K562 (cell line): Measurements from ENCODE around the gene EFHD2. TPM values are rescaled to one million over a fixed set of nuclear protein-coding genes. Genes with fewer than 3 reads are reported as not detected.

Experiments used
- ATAC-seq: fragments of 200-7000 bp; cut with Tn5 transposase; 3 replicates; pipeline ENCODE4 v1.9.1; 2020; ENCODE audit warnings: moderate library complexity
- BruUV-seq: library from RNA; stranded (reverse); fragments of 400-500 nt; replicated peaks from 2 replicates; lab custom pipeline; 2021; lab: Mats Ljungman, UMichigan
- CTCF ChIA-PET: fragments of 300-600 bp; formaldehyde crosslinking; extraction: SDS; loops from one replicate; lab custom pipeline; 2021; ENCODE audit warnings: low intra/inter-chr PET ratio; lab: Yijun Ruan, JAX
- POLR2A ChIA-PET: fragments of 300-600, 350-650 bp; sonication (Branson Sonifier 250); formaldehyde crosslinking; extraction: SDS; loops from one replicate; lab custom pipeline; 2021; ENCODE audit warnings: antibody characterized with exemption, inconsistent platforms; lab: Yijun Ruan, JAX
- DNase-seq, 4 experiments: peaks; one replicate each; pipeline versions ENCODE4 v3.0.0 to v3.0.0-alpha.2; 2011 to 2018; ENCODE audit warnings: low spot score in 3 of 4, mixed read lengths in 3 of 4; ENCODE audit errors: extremely low read depth in 1 of 4
- FAIRE-seq: peaks from 2 replicates; lab custom pipeline; 2011; peaks lifted over from hg19 to GRCh38; lab: Jason Lieb, UNC
- H2AFZ ChIP-seq: 2 replicates; pipeline ENCODE4 v1.6.0; 2011; ENCODE audit warnings: low read depth, low read length, control low read depth, inconsistent platforms
- H3K27ac ChIP-seq: fragments of 200-600 bp; 3 replicates; pipeline ENCODE4 v1.8.0; 2011; ENCODE audit warnings: low read depth, mild to moderate bottlenecking, control low read depth, inconsistent platforms, low read length, moderate library complexity, mixed read lengths; ENCODE audit errors: extremely low read depth
- H3K27me3 ChIP-seq, 2 experiments: fragments of 300-600 bp in 1 of 2; 2 replicates in 1 of 2; 3 replicates in 1 of 2; pipeline versions ENCODE4 v1.6.0 to v1.8.0; 2011; ENCODE audit warnings: inconsistent platforms in 2 of 2, low read length in 2 of 2, mild to moderate bottlenecking in 1 of 2, mixed read lengths in 1 of 2, moderate library complexity in 1 of 2; ENCODE audit not compliant: control insufficient read depth in 2 of 2, insufficient read depth in 2 of 2
- H3K36me3 ChIP-seq: fragments of 300-600 bp; 3 replicates; pipeline ENCODE4 v1.8.0; 2011; ENCODE audit warnings: mild to moderate bottlenecking, low read length, inconsistent platforms; ENCODE audit not compliant: control insufficient read depth, insufficient read depth
- H3K4me1 ChIP-seq, 2 experiments: fragments of 200-600 bp in 1 of 2; replicated peaks in 1 of 2; 2 replicates in 1 of 2; 3 replicates in 1 of 2; pipeline versions ENCODE4 v1.5.1 to v1.8.0; 2011; ENCODE audit warnings: inconsistent platforms in 2 of 2, low read length in 2 of 2, mild to moderate bottlenecking in 1 of 2, mixed read lengths in 1 of 2, moderate library complexity in 1 of 2; ENCODE audit not compliant: control insufficient read depth in 2 of 2, insufficient read depth in 2 of 2
- H3K4me2 ChIP-seq: 2 replicates; pipeline ENCODE4 v1.6.1; 2011; ENCODE audit warnings: low read length, control low read depth, inconsistent platforms, mixed read lengths; ENCODE audit not compliant: insufficient read depth
- H3K4me3 ChIP-seq: fragments of 200-600 bp; sonication (generic), shearing (Covaris generic); 2 replicates; pipeline ENCODE4 v1.5.1; 2016; ENCODE audit warnings: control low read depth, inconsistent platforms
- H3K79me2 ChIP-seq: fragments of 200-600 bp; 3 replicates; pipeline ENCODE4 v1.8.0; 2011; ENCODE audit warnings: low read length, inconsistent platforms; ENCODE audit not compliant: control insufficient read depth, insufficient read depth
- H3K9ac ChIP-seq, 2 experiments: 2 replicates each; pipeline versions ENCODE4 v1.6.0 to v1.6.1; 2011; ENCODE audit warnings: low read depth in 2 of 2, low read length in 2 of 2, control low read depth in 1 of 2, inconsistent platforms in 1 of 2, mild to moderate bottlenecking in 1 of 2, mixed read lengths in 1 of 2; ENCODE audit not compliant: insufficient read depth in 1 of 2
- H3K9me1 ChIP-seq: one replicate; pipeline ENCODE4 v1.6.0; 2011; ENCODE audit warnings: inconsistent platforms, mild to moderate bottlenecking, low read length, moderate library complexity; ENCODE audit not compliant: control insufficient read depth, insufficient read depth
- H3K9me3 ChIP-seq: replicated peaks from 2 replicates; pipeline ENCODE4 v1.5.1; 2011; ENCODE audit warnings: low read depth, low read length, inconsistent platforms; ENCODE audit not compliant: control insufficient read depth, insufficient read depth
- H4K20me1 ChIP-seq: replicated peaks from 2 replicates; pipeline ENCODE4 v1.6.1; 2011; ENCODE audit warnings: low read length, inconsistent platforms, mixed read lengths; ENCODE audit not compliant: control insufficient read depth, insufficient read depth
- BCOR ChIP-seq: fragments of 450-650 bp; IDR thresholded peaks from 2 replicates; pipeline ENCODE4 v1.6.1; 2016
- C11orf30 ChIP-seq: fragments of 450-650 bp; IDR thresholded peaks from 2 replicates; pipeline ENCODE4 v1.6.1; 2016; ENCODE audit warnings: low read depth, mild to moderate bottlenecking
- PKNOX1 ChIP-seq: fragments of 450-650 bp; IDR thresholded peaks from 2 replicates; pipeline ENCODE4 v1.6.1; 2016
- ZNF398 ChIP-seq: fragments of 250-450 bp; sonication (Bioruptor Pico); IDR thresholded peaks from 2 replicates; pipeline ENCODE4 v1.8.0; 2021; ENCODE audit warnings: moderate library complexity, mild to moderate bottlenecking, inconsistent platforms
- WGBS: fragments of 100-300 bp; shearing (Covaris generic); methylation state at CpG from one replicate; pipeline ENCODE4 v1.1.6; 2016; ENCODE audit warnings: low coverage, mixed read lengths; ENCODE audit not compliant: insufficient coverage; ENCODE audit errors: missing lambda C conversion rate; 5-methylcytosine and 5-hydroxymethylcytosine counted together
- in situ Hi-C: fragments of 300-500 bp; cut with MboI; formaldehyde crosslinking; loops from 4 replicates; pipeline ENCODE4 v1.15.0; 2018; ENCODE audit warnings: inconsistent platforms, mixed read lengths
- intact Hi-C: fragments of 100-400 bp; cut with micrococcal nuclease; formaldehyde crosslinking; loops from 2 replicates; pipeline ENCODE4 v1.14.2; 2022
- polyA plus RNA-seq, 8 experiments: library from polyadenylated mRNA; depleted of rRNA in 4 of 8; stranded (reverse) in 5 of 8; unstranded in 3 of 8; fragments of >200 nt; fragmentation: Nextera tagmentation in 2 of 8; fragmentation: Illumina TruSeq in 1 of 8; extraction: Ambion mirVana in 2 of 8; extraction: Trizol in 1 of 8; gene quantifications; 2 replicates each; pipeline versions ENCODE4 v1.2.1 to v1.2.3, GENCODE V29; 2011 to 2014; ENCODE audit warnings: inconsistent platforms in 1 of 8, missing spikeins in 1 of 8
- total RNA-seq, 7 experiments: library from RNA; depleted of rRNA in 6 of 7; stranded (reverse); fragments of >200 nt in 6 of 7; fragmentation: Illumina TruSeq in 2 of 7; extraction: Trizol in 2 of 7; gene quantifications; 2 replicates each; pipeline versions ENCODE4 v1.2.1 to v1.2.3, GENCODE V29; 2011 to 2021; ENCODE audit warnings: low replicate concordance in 1 of 7

Gene EFHD2
- total and polyA plus RNA-seq, 9 of the 15 experiments (the other 6 are each of a cell fraction or from before 2014, with no cell fraction given): 1.7 to 73.5 (median 25.2) TPM

- CTCF ChIA-PET: no interaction called here
- H3K27me3 ChIP-seq: no peaks in the 10 kb centered on the region
- peaks cover 33% of the 10 kb centered on the region for H3K79me2 ChIP-seq
- peaks cover 4% of the 10 kb centered on the region for H3K9me1 ChIP-seq
- BruUV-seq: no TSS peak
- no peak for FAIRE-seq
- no peak for ATAC-seq
- peaks cover 33% of the 10 kb centered on the region for H3K36me3 ChIP-seq
- no peak overlapping the region for H3K4me3 ChIP-seq
- peaks cover 33% of the 10 kb centered on the region for H4K20me1 ChIP-seq
- no peaks in the 10 kb centered on the region for H3K9me3 ChIP-seq
- no peak overlapping the region for H2AFZ ChIP-seq
- POLR2A ChIA-PET: interaction anchor here (1.4 kb wide), 1 partner anchor 65 kb away, joined by 3 read pairs; no protein-coding TSS in a partner anchor
- WGBS: 93% methylated on average over 10 of the region's 10 CpGs
- H3K4me1 ChIP-seq: peaks cover 41 to 72% of the 10 kb centered on the region in 2 experiments
- no peak overlapping the region for H3K27ac ChIP-seq
- no peak overlapping the region for H3K4me2 ChIP-seq
- no peak overlapping the region for H3K9ac ChIP-seq
- intact Hi-C loops: no loop called here
- TF ChIP-seq ZNF398 (CRISPR knock-in tag) (no peak), C11orf30 (no peak), BCOR (0 out of 2 replicates have a peak, but pooled peaks have one; percentile 35), PKNOX1 (peak; percentile 51)
- no peak for DNase-seq
- in situ Hi-C loops: no loop called here
These were observed 4.8 kb downstream of the EFHD2 start for GRCh38 chr1:15414445-15414983.
